ENCODE measurements around the gene RNF2. TPM values are rescaled to one million over a fixed set of nuclear protein-coding genes. Genes with fewer than 3 reads are reported as not detected.
"Not testable (repeated sequence)": the region's sequence is repeated elsewhere in the genome, so short reads cannot be mapped to it uniquely, and the experiment has no call there.

The RNF2 gene
- total RNA-seq, result 11.6 TPM
- long read RNA-seq, transcript RNF2-202 (7 exons, 3,606 nt), result major isoform, 6 of 9 reads
- long read RNA-seq, partial matches to known transcripts, result 0 of 9 reads
- long read RNA-seq, other reads (novel, unspliced or antisense), result 2 of 9 reads

- H3K9me3 ChIP-seq (replicated peaks), result no peaks in the 10 kb centered on the region
- no peaks in the 10 kb centered on the region for H3K36me3 ChIP-seq
- peak within 1 kb of the TSS; percentile 93 for H3K4me3 ChIP-seq
- intact Hi-C loops (cut with micrococcal nuclease), result no loop called here
- H3K27me3 ChIP-seq (ENCODE audit: low read depth), result no peaks in the 10 kb centered on the region
- peak within 1 kb of the TSS; percentile 92 for H3K27ac ChIP-seq (replicated peaks)
- peak; percentile 26 for TF ChIP-seq CTCF (IDR thresholded peaks at IDR 0.05; ENCODE audit: borderline replicate concordance)
- DNase-seq, result peak; percentile 84
- peaks cover 42% of the 10 kb centered on the region for H3K4me1 ChIP-seq
These were observed at the start of gene RNF2 for GRCh38 chr1:185044981-185045813. Gene RNF2 (plus strand): TSS chr1:185045558. CDS start chr1:185087554, 41,996 bp downstream.

- H3K4me1 ChIP-seq; H3K27me3 ChIP-seq (ENCODE audit: low read depth); H3K4me3 ChIP-seq; H3K36me3 ChIP-seq; DNase-seq; H3K9me3 ChIP-seq (replicated peaks); H3K27ac ChIP-seq (replicated peaks); intact Hi-C loops (cut with micrococcal nuclease): not testable (repeated sequence)
These were observed 45.4 kb upstream of the RNF2 start for GRCh38 chr1:184999974-185000373.

DNA sequence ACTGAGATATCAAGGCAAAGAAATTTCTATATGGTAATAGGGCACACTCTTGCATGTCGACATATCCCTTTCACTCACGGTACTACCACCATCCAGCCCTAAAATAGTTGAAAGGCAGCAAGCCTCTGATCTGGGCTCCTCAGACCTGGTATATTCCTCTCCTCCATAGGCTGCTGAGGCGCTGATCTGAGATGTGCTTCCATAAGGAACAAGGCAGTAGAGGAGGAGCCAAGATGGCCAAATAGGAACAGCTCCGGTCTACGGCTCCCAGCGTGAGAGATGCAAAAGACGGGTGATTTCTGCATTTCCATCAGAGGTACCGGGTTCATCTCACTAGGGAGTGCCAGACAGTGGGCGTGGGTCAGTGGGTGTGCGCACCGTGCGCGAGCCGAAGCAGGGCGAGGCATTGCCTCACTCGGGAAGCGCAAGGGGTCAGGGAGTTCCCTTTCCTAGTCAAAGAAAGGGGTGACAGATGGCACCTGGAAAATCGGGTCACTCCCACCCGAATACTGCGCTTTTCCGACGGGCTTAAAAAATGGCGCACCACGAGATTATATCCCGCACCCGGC, 44.0 kb upstream of the RNF2 start:
- intact Hi-C loops (cut with micrococcal nuclease); H3K27ac ChIP-seq (replicated peaks); H3K4me3 ChIP-seq; H3K4me1 ChIP-seq; H3K9me3 ChIP-seq (replicated peaks); H3K27me3 ChIP-seq (ENCODE audit: low read depth); H3K36me3 ChIP-seq; DNase-seq: not testable (repeated sequence)

DNA sequence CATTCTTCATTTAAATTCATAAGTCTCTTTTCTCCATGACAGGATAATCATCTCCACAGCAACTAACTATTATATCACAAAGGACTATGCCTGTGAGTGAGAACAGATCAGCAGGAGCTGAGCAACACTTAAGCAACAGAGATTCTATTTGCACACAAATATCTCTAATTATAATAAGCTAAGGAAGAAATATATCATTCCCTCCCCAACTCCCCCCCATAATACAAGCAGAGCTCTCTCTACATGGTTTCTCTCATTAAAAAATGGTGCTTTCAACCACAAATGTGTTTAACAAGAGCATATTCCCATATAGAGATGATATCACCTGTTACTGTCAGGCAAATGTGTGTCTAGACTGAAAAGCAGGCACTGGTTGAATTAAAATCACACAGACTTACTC, 36.5 kb upstream of the RNF2 start:
- H3K36me3 ChIP-seq, result no peaks in the 10 kb centered on the region
- intact Hi-C loops (cut with micrococcal nuclease), result no loop called here
- H3K4me1 ChIP-seq, result no peaks in the 10 kb centered on the region
- no peak for TF ChIP-seq CTCF (IDR thresholded peaks at IDR 0.05; ENCODE audit: borderline replicate concordance)
- no peak overlapping the region for H3K4me3 ChIP-seq
- H3K27me3 ChIP-seq (ENCODE audit: low read depth), result no peaks in the 10 kb centered on the region
- DNase-seq, result no peak
- no peak overlapping the region for H3K27ac ChIP-seq (replicated peaks)
- no peaks in the 10 kb centered on the region for H3K9me3 ChIP-seq (replicated peaks)

GRCh38 chr1:185010361-185010760, 35.0 kb upstream of the RNF2 start:
- TF ChIP-seq CTCF (IDR thresholded peaks at IDR 0.05; ENCODE audit: borderline replicate concordance), result no peak
- Histone ChIP-seq H3K4me1 (no peaks in the 10 kb centered on the region), H3K27ac (replicated peaks) (no peak overlapping the region), H3K27me3 (ENCODE audit: low read depth) (no peaks in the 10 kb centered on the region), H3K9me3 (replicated peaks) (no peaks in the 10 kb centered on the region), H3K36me3 (no peaks in the 10 kb centered on the region), H3K4me3 (no peak overlapping the region)
- DNase-seq, result no peak
- intact Hi-C loops (cut with micrococcal nuclease), result no loop called here

GRCh38 chr1:185014941-185015340, 30.4 kb upstream of the RNF2 start:
- DNase-seq, result no peak
- no peak overlapping the region for H3K27ac ChIP-seq (replicated peaks)
- intact Hi-C loops (cut with micrococcal nuclease), result no loop called here
- no peak for TF ChIP-seq CTCF (IDR thresholded peaks at IDR 0.05; ENCODE audit: borderline replicate concordance)
- no peaks in the 10 kb centered on the region for H3K9me3 ChIP-seq (replicated peaks)
- no peak overlapping the region for H3K4me3 ChIP-seq
- H3K27me3 ChIP-seq (ENCODE audit: low read depth), result no peaks in the 10 kb centered on the region
- no peaks in the 10 kb centered on the region for H3K36me3 ChIP-seq
- H3K4me1 ChIP-seq, result no peaks in the 10 kb centered on the region
